Neural crest cell (in vitro differentiated cells): ENCODE results near the gene ITGA6. TPM values are rescaled to one million over a fixed set of nuclear protein-coding genes. Genes with fewer than 3 reads are reported as not detected.

ENCODE experiments used
- DNase-seq: peaks from one replicate; pipeline ENCODE4 v3.0.0; 2021; ENCODE audit warnings: low read depth, mixed read lengths, low spot score
- H3K27ac Mint-ChIP-seq: one replicate; pipeline ENCODE4 v1.8.0; 2021; ENCODE audit warnings: mild to moderate bottlenecking, mixed read lengths; ENCODE audit not compliant: unreplicated experiment
- H3K27me3 Mint-ChIP-seq: 2 replicates; pipeline ENCODE4 v1.8.0; 2021; ENCODE audit warnings: low read depth, mild to moderate bottlenecking, mixed read lengths
- H3K36me3 Mint-ChIP-seq: 2 replicates; pipeline ENCODE4 v1.8.0; 2021; ENCODE audit warnings: low read depth, mild to moderate bottlenecking, mixed read lengths
- H3K4me1 Mint-ChIP-seq: 2 replicates; pipeline ENCODE4 v1.8.0; 2021; ENCODE audit warnings: mixed read lengths
- H3K4me3 Mint-ChIP-seq: one replicate; pipeline ENCODE4 v1.8.0; 2021; ENCODE audit warnings: mild to moderate bottlenecking, mixed read lengths
- H3K9me3 Mint-ChIP-seq: 2 replicates; pipeline ENCODE4 v1.8.0; 2021; ENCODE audit warnings: mixed read lengths
- CTCF ChIP-seq: fragments of 200-600 bp; sonication (generic); conservative IDR thresholded peaks from 2 replicates; pipeline ENCODE4 v1.5.0; 2021; ENCODE audit warnings: antibody characterized with exemption, mild to moderate bottlenecking
- total RNA-seq: library from RNA; stranded (reverse); gene quantifications from 2 replicates; pipeline ENCODE4 v1.2.1, GENCODE V29; 2021

ITGA6 gene
- total RNA-seq, 1 donor from 2014 or later = 37.7 TPM

GRCh38 chr2:172454404-172455120, 27.2 kb downstream of the ITGA6 start:
- peaks cover 40% of the 10 kb centered on the region for H3K4me1 Mint-ChIP-seq
- H3K4me3 Mint-ChIP-seq = no peak overlapping the region
- H3K9me3 Mint-ChIP-seq = no peaks in the 10 kb centered on the region
- no peak for DNase-seq
- H3K27ac Mint-ChIP-seq = no peak overlapping the region
- H3K27me3 Mint-ChIP-seq = no peaks in the 10 kb centered on the region
- no peaks in the 10 kb centered on the region for H3K36me3 Mint-ChIP-seq
- no peak for TF ChIP-seq CTCF

GRCh38 chr2:172455121-172455515, 27.7 kb downstream of the ITGA6 start:
- no peak for TF ChIP-seq CTCF
- Mint-ChIP-seq H3K9me3 (no peaks in the 10 kb centered on the region), H3K4me3 (no peak overlapping the region), H3K36me3 (no peaks in the 10 kb centered on the region), H3K27ac (no peak overlapping the region), H3K4me1 (peaks cover 46% of the 10 kb centered on the region), H3K27me3 (no peaks in the 10 kb centered on the region)
- DNase-seq = no peak

- DNase-seq = no peak
- H3K27ac Mint-ChIP-seq = no peak overlapping the region
- no peak for TF ChIP-seq CTCF
- H3K27me3 Mint-ChIP-seq = no peaks in the 10 kb centered on the region
- peaks cover 54% of the 10 kb centered on the region for H3K4me1 Mint-ChIP-seq
- no peaks in the 10 kb centered on the region for H3K36me3 Mint-ChIP-seq
- H3K9me3 Mint-ChIP-seq = no peaks in the 10 kb centered on the region
- H3K4me3 Mint-ChIP-seq = no peak overlapping the region
Measured at GRCh38 chr2:172456002-172456401, 28.6 kb downstream of the ITGA6 start.

GRCh38 chr2:172457536-172457935, 30.1 kb downstream of the ITGA6 start:
- Mint-ChIP-seq H3K9me3 (no peaks in the 10 kb centered on the region), H3K27me3 (no peaks in the 10 kb centered on the region), H3K36me3 (no peaks in the 10 kb centered on the region), H3K4me1 (peaks cover 50% of the 10 kb centered on the region), H3K4me3 (no peak overlapping the region), H3K27ac (no peak overlapping the region)
- TF ChIP-seq CTCF = no peak
- no peak for DNase-seq

- H3K27me3 Mint-ChIP-seq = no peaks in the 10 kb centered on the region
- H3K36me3 Mint-ChIP-seq = no peaks in the 10 kb centered on the region
- no peak overlapping the region for H3K27ac Mint-ChIP-seq
- no peaks in the 10 kb centered on the region for H3K9me3 Mint-ChIP-seq
- no peak for TF ChIP-seq CTCF
- no peak for DNase-seq
- peaks cover 50% of the 10 kb centered on the region for H3K4me1 Mint-ChIP-seq
- no peak overlapping the region for H3K4me3 Mint-ChIP-seq
Measured at GRCh38 chr2:172458561-172459124, 31.3 kb downstream of the ITGA6 start.
